HepG2 (cell line): Measurements from ENCODE around the gene GNMT.
A peak's percentile ranks its signal among the peaks of the same experiment; 100 is the strongest.

ENCODE experiments used
- CTCF ChIP-seq: sonication (generic); formaldehyde crosslinking; IDR thresholded peaks from 2 replicates; pipeline ENCODE4 v1.5.0; 2020; ENCODE audit warnings: mild to moderate bottlenecking, missing genetic modification reagents, moderate library complexity
- EP300 ChIP-seq, 3 experiments: sonication (generic) in 1 of 3; formaldehyde crosslinking in 1 of 3; IDR thresholded peaks; 2 replicates each; pipeline versions ENCODE4 v1.5.1 to v1.6.1; 2011 to 2020; ENCODE audit warnings: low read depth in 2 of 3, low read length in 2 of 3, borderline replicate concordance in 1 of 3, improper control_type of control experiment in 1 of 3, mild to moderate bottlenecking in 1 of 3, missing genetic modification reagents in 1 of 3, moderate library complexity in 1 of 3
- GABPA ChIP-seq, 2 experiments: IDR thresholded peaks; 2 replicates each; pipeline ENCODE4 v1.6.1; 2011 to 2016; ENCODE audit warnings: low read depth in 2 of 2, low read length in 1 of 2, missing biosample characterization in 1 of 2, missing genetic modification characterization in 1 of 2
- IRF9 ChIP-seq: sonication (generic); formaldehyde crosslinking; IDR thresholded peaks from 2 replicates; pipeline ENCODE4 v1.8.0; 2022; ENCODE audit warnings: missing genetic modification reagents, mild to moderate bottlenecking, borderline replicate concordance
- MAZ ChIP-seq, 2 experiments: sonication (generic) in 1 of 2; formaldehyde crosslinking in 1 of 2; IDR thresholded peaks; 2 replicates each; pipeline versions ENCODE4 v1.5.0 to v1.6.1; 2012 to 2020; ENCODE audit warnings: low read depth in 2 of 2, mild to moderate bottlenecking in 2 of 2, borderline replicate concordance in 1 of 2, improper control_type of control experiment in 1 of 2, low read length in 1 of 2, missing genetic modification reagents in 1 of 2, moderate library complexity in 1 of 2
- NFIC ChIP-seq: IDR thresholded peaks from 2 replicates; pipeline ENCODE4 v1.6.1; 2012; ENCODE audit warnings: mild to moderate bottlenecking, low read length, inconsistent platforms
- NFYC ChIP-seq: IDR thresholded peaks from 2 replicates; pipeline ENCODE4 v1.6.1; 2016; ENCODE audit warnings: missing genetic modification reagents, missing compliant biosample characterization
- PRDM10 ChIP-seq: sonication (generic); formaldehyde crosslinking; IDR thresholded peaks from 2 replicates; pipeline ENCODE4 v1.4.0; 2020; ENCODE audit warnings: low read depth, missing genetic modification reagents
- TAF1 ChIP-seq: sonication (generic); formaldehyde crosslinking; IDR thresholded peaks from 2 replicates; pipeline ENCODE4 v1.4.0; 2020; ENCODE audit warnings: missing genetic modification reagents
- ZSCAN25 ChIP-seq: sonication (generic); formaldehyde crosslinking; IDR thresholded peaks from 2 replicates; pipeline ENCODE4 v1.8.0; 2022; ENCODE audit warnings: mild to moderate bottlenecking, missing genetic modification reagents

DNA sequence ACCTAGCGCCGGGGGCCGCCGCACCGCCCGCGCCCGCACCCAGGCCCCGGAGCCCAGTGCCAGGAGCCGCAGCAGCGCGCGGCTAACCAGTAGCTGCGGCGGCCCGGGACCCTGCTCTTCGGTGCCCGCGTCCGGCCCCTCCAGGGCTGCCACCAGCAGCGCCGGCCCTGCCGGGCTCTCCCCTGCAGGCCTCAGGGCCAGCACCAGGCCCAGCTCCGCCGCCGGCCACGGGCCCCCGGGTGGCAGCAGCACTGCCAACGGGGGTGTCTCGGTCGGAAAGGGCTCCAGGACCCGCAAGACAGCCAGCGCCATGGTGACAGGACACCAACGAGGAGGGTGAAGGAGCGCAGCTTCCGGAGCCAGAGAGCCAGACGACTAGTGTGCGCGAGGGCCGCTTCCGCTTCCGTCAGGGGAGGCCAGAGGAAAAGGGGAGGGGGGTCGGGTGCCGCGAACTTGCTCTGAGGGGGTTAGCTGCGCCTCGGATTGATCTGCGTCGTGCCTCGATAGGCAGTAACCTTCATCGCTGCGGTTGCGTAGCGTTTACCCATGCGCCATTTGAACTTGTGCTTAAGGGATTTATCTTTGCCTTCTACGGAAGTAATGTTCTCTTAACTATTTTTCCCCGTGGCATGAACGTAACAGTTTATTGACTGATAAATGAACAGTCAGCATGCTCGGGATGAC lies 18.4 kb downstream of the GNMT start, which contains the start of gene PEX6:
- no peak; the same call in 1 of the 2 replicates for TF ChIP-seq NFIC
- TF ChIP-seq MAZ (IDR thresholded peaks at IDR 0.05; ENCODE audit: borderline replicate concordance, low read depth, low read length), result peak; percentile 91
- TF ChIP-seq MAZ (CRISPR knock-in tag; IDR thresholded peaks at IDR 0.05; ENCODE audit: low read depth), result peak; percentile 73; the same call in 1 of the 2 replicates
- TF ChIP-seq EP300 (IDR thresholded peaks at IDR 0.05; ENCODE audit: low read depth in 2 of 2, low read length in 2 of 2), result no peak; a peak in 1 of 4 replicates
- peak; percentile 16; the same call in 1 of the 2 replicates for TF ChIP-seq EP300 (CRISPR knock-in tag; IDR thresholded peaks at IDR 0.05; ENCODE audit: borderline replicate concordance)
- peak; percentile 36; the same call in 1 of the 2 replicates for TF ChIP-seq NFYC (CRISPR knock-in tag)
- TF ChIP-seq IRF9 (CRISPR knock-in tag), result no peak; the same call in 1 of the 2 replicates
- peak; percentile 33; the same call in 1 of the 2 replicates for TF ChIP-seq CTCF (CRISPR knock-in tag)
- TF ChIP-seq GABPA (IDR thresholded peaks at IDR 0.05; ENCODE audit: low read depth, low read length), result peak; percentile 94
- peak; percentile 97 for TF ChIP-seq GABPA (CRISPR knock-in tag; IDR thresholded peaks at IDR 0.05; ENCODE audit: low read depth)
- peak; percentile 77 for TF ChIP-seq ZSCAN25
- peak; percentile 96 for TF ChIP-seq PRDM10 (CRISPR knock-in tag)
- TF ChIP-seq TAF1 (CRISPR knock-in tag), result peak; percentile 76
